AG10803 (cell line): ENCODE results near the gene B4GALT6.

Source experiments
- DNase-seq: peaks from one replicate; pipeline ENCODE4 v3.0.0; 2010; ENCODE audit warnings: low read depth
- H3K4me3 ChIP-seq: 2 replicates; pipeline ENCODE4 v1.5.1; 2011; ENCODE audit warnings: mild to moderate bottlenecking, low read length, control low read depth
- CTCF ChIP-seq: conservative IDR thresholded peaks from 2 replicates; pipeline ENCODE4 v1.5.1; 2011; ENCODE audit warnings: mild to moderate bottlenecking, low read length, control low read depth, inconsistent platforms

B4GALT6 gene

GRCh38 chr18:31575515-31576257, 108.7 kb downstream of the B4GALT6 start:
- no peak for DNase-seq
- no peak for TF ChIP-seq CTCF
- H3K4me3 ChIP-seq: no peak overlapping the region

DNA sequence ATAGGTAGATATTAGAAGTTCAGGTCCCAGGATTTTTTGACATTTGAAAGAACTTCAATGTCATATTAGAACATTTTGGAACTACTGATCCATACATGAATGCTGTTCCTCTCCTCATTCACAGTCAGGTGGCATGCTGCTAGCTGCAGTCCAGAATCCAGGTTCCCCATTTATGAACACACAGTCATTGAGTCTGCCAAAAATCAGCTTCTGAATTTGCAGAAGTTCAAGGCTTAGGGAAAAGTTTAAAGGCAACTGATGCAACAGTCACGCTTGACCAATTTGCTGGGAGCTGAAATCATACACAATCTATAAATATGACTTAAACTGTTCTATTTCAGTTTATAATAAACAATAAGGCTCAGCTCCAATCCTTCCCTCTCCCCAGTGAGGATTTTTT, 110.0 kb downstream of the B4GALT6 start:
- no peak for DNase-seq
- no peak overlapping the region for H3K4me3 ChIP-seq
- TF ChIP-seq CTCF: no peak
